Activated effector memory CD4-positive, alpha-beta T cell treated with anti-CD3 and anti-CD28 coated beads, Interleukin-2, amount 50 U/mL, for 16 hours (primary cell): ENCODE results near the gene PDE6G.

Experiments
- DNase-seq: peaks from one replicate; pipeline ENCODE4 v3.0.0-alpha.2; 2020

The PDE6G gene

GRCh38 chr17:81687770-81688541 lies 31.6 kb upstream of the PDE6G start:
- DNase-seq, result no peak

- no peak for DNase-seq
These were observed 30.3 kb upstream of the PDE6G start for GRCh38 chr17:81686614-81687013.

GRCh38 chr17:81685108-81685507 lies 28.8 kb upstream of the PDE6G start:
- peak; percentile 81 for DNase-seq

- DNase-seq, result peak; percentile 71
These were observed 28.1 kb upstream of the PDE6G start for GRCh38 chr17:81684442-81684911.

- peak; percentile 99 for DNase-seq
These were observed 27.5 kb upstream of the PDE6G start, which contains the start of the genes ARL16 and HGS for GRCh38 chr17:81683584-81684441. ARL16 (minus strand) TSS chr17:81683797; CDS start chr17:81683753, 44 bp downstream. HGS (plus strand) TSS chr17:81684011; CDS start chr17:81684067, 56 bp downstream.

- no peak for DNase-seq
These were observed 26.9 kb upstream of the PDE6G start for GRCh38 chr17:81683208-81683583.

GRCh38 chr17:81682565-81683207 lies 26.3 kb upstream of the PDE6G start:
- no peak for DNase-seq

GRCh38 chr17:81681672-81682071 lies 25.3 kb upstream of the PDE6G start:
- DNase-seq, result no peak

- no peak for DNase-seq
These were observed 23.8 kb upstream of the PDE6G start for GRCh38 chr17:81680150-81680549.

GRCh38 chr17:81676906-81677305 lies 20.6 kb upstream of the PDE6G start:
- no peak for DNase-seq

- DNase-seq, result peak; percentile 75
These were observed 19.3 kb upstream of the PDE6G start for GRCh38 chr17:81675515-81676221.

- DNase-seq, result no peak
These were observed 17.4 kb upstream of the PDE6G start for GRCh38 chr17:81673561-81674258.

GRCh38 chr17:81672954-81673353 lies 16.6 kb upstream of the PDE6G start:
- DNase-seq, result no peak

- DNase-seq, result no peak
These were observed 16.2 kb upstream of the PDE6G start for GRCh38 chr17:81672504-81672903.

GRCh38 chr17:81667754-81668153 lies 11.4 kb upstream of the PDE6G start:
- no peak for DNase-seq

- DNase-seq, result peak; percentile 97
These were observed 10.2 kb upstream of the PDE6G start, which contains the start of the genes CCDC137 and OXLD1 for GRCh38 chr17:81666342-81667191. CCDC137 (plus strand) TSS chr17:81666737; CDS start chr17:81666767, 30 bp downstream. OXLD1 (minus strand) TSS chr17:81666605; CDS start chr17:81666577, 28 bp downstream.

GRCh38 chr17:81666092-81666341 lies 9.7 kb upstream of the PDE6G start:
- DNase-seq, result no peak

GRCh38 chr17:81665205-81666091 lies 9.1 kb upstream of the PDE6G start:
- DNase-seq, result peak; percentile 83

- DNase-seq, result no peak
These were observed 7.7 kb upstream of the PDE6G start for GRCh38 chr17:81664051-81664470.

GRCh38 chr17:81662002-81662401 lies 5.7 kb upstream of the PDE6G start:
- DNase-seq, result no peak
